SU-DHL-6 (cell line): Measurements from ENCODE around the gene RAB40B.

Experiments used
- H2AFZ ChIP-seq: fragments of 200-600 bp; sonication (generic); 2 replicates; pipeline ENCODE4 v1.6.1; 2014; ENCODE audit warnings: low read depth, mild to moderate bottlenecking, moderate library complexity, mixed read lengths, antibody characterized with exemption, low read length; ENCODE audit not compliant: severe bottlenecking
- H3F3A ChIP-seq: fragments of 200-600 bp; shearing (Covaris generic); 2 replicates; pipeline ENCODE4 v1.6.0; 2016; ENCODE audit warnings: antibody characterized with exemption, mild to moderate bottlenecking; ENCODE audit not compliant: insufficient read depth
- H3K27ac ChIP-seq: fragments of 200-600 bp; sonication (generic); 2 replicates; pipeline ENCODE4 v1.5.1; 2016; ENCODE audit warnings: low read depth, mild to moderate bottlenecking, low read length, moderate library complexity, mixed read lengths
- H3K27me3 ChIP-seq: fragments of 200-600 bp; sonication (generic), shearing (Covaris generic); 2 replicates; pipeline ENCODE4 v1.6.0; 2014; ENCODE audit warnings: mild to moderate bottlenecking, low read length
- H3K36me3 ChIP-seq: fragments of 200-600 bp; sonication (generic); 2 replicates; pipeline ENCODE4 v1.6.1; 2014; ENCODE audit warnings: mild to moderate bottlenecking, low read length, mixed read lengths
- H3K4me2 ChIP-seq: fragments of 300-600, 200-600 bp; shearing (Covaris generic), sonication (generic); 2 replicates; pipeline ENCODE4 v1.6.0; 2014; ENCODE audit warnings: low read length, low read depth, mild to moderate bottlenecking; ENCODE audit not compliant: poor library complexity, severe bottlenecking
- H3K4me3 ChIP-seq: fragments of 200-600 bp; sonication (generic); 2 replicates; pipeline ENCODE4 v1.5.1; 2014; ENCODE audit warnings: antibody characterized with exemption, low read length, mild to moderate bottlenecking, mixed read lengths; ENCODE audit not compliant: insufficient read depth, poor library complexity, severe bottlenecking
- H3K79me2 ChIP-seq: fragments of 200-600 bp; sonication (generic); 2 replicates; pipeline ENCODE4 v1.6.1; 2014; ENCODE audit warnings: mild to moderate bottlenecking, low read length, moderate library complexity; ENCODE audit not compliant: insufficient read depth
- H3K9ac ChIP-seq: fragments of 200-600 bp; sonication (generic); 2 replicates; pipeline ENCODE4 v1.7.0; 2014; ENCODE audit warnings: mild to moderate bottlenecking, low read length
- H3K9me2 ChIP-seq: fragments of 200-600 bp; sonication (generic); replicated peaks from 2 replicates; pipeline ENCODE4 v1.6.1; 2014; ENCODE audit warnings: low read length; ENCODE audit not compliant: insufficient read depth
- H3K9me3 ChIP-seq: fragments of 200-600 bp; sonication (generic); 2 replicates; pipeline ENCODE4 v1.6.1; 2014; ENCODE audit warnings: low read length, mixed read lengths; ENCODE audit not compliant: insufficient read depth
- H4K20me1 ChIP-seq: fragments of 200-600 bp; sonication (generic); 2 replicates; pipeline ENCODE4 v1.6.1; 2014; ENCODE audit warnings: low read depth, mild to moderate bottlenecking, antibody characterized with exemption, low read length, moderate library complexity, mixed read lengths
- EZH2phosphoT487 ChIP-seq: fragments of 200-600 bp; sonication (generic), shearing (Covaris generic); conservative IDR thresholded peaks from 2 replicates; pipeline ENCODE4 v1.6.1; 2018; ENCODE audit warnings: mild to moderate bottlenecking, antibody characterized with exemption, low read length, moderate library complexity, mixed read lengths
- TF ChIP-seq, protein P1 (sequence below): fragments of 200-600 bp; sonication (generic); IDR thresholded peaks from one replicate; pipeline ENCODE4 v1.5.1; 2017; ENCODE audit warnings: antibody characterized with exemption, mild to moderate bottlenecking, low read length, moderate library complexity; ENCODE audit not compliant: insufficient read depth, poor library complexity, severe bottlenecking

Gene RAB40B

DNA sequence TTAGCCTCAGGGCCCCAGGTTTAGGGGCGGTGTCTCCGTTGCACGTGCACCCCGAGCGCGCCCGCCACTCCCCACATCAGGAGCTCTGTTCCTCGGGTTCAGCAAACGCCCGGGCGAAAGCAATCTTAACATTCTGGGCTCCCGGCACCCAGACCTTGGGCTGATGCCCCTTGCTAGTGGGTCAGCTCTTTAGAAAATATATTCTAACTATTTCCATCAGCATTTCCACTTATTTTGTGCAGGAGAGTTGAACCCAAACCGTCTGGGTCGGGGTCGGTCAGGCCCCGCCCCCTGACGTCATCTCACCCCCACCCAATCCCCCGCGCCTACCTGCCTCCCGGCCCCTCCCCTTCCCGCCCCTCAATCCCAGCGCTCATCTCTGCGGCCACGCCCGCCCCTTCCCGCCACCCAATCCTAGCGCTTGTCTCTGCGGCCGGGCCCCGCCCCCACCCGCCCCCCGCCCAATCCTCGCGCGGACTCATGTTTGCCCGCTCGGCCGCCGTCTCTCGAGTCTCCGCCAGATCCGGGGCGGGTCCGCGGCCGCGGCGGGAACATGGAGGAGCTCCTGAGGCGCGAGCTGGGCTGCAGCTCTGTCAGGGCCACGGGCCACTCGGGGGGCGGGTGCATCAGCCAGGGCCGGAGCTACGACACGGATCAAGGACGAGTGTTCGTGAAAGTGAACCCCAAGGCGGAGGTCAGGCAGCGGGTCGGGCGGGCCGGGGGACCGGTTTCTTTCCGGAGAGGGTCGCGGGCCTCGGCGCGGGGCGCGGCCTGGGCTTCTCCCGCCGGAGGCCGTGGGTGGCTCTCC lies 17.9 kb upstream of the RAB40B start, which contains the start of gene FN3KRP:
Gene FN3KRP (plus strand): TSS at position 504 of the 808 bp plus-strand sequence. CDS start 50 bp downstream, at position 554.
- peaks cover 16% of the 10 kb centered on the region for H3K79me2 ChIP-seq
- H4K20me1 ChIP-seq = no peaks in the 10 kb centered on the region
- peak within 1 kb of the TSS; percentile 93 for H3K9ac ChIP-seq
- peak within 1 kb of the TSS; percentile 70 for H3K4me2 ChIP-seq
- H3K9me2 ChIP-seq = no peaks in the 10 kb centered on the region
- peak within 1 kb of the TSS; percentile 73 for H3K4me3 ChIP-seq
- no peaks in the 10 kb centered on the region for H3K9me3 ChIP-seq
- H3K27me3 ChIP-seq = no peaks in the 10 kb centered on the region
- TF ChIP-seq EZH2phosphoT487 = no peak
- TF ChIP-seq, protein P1, sequence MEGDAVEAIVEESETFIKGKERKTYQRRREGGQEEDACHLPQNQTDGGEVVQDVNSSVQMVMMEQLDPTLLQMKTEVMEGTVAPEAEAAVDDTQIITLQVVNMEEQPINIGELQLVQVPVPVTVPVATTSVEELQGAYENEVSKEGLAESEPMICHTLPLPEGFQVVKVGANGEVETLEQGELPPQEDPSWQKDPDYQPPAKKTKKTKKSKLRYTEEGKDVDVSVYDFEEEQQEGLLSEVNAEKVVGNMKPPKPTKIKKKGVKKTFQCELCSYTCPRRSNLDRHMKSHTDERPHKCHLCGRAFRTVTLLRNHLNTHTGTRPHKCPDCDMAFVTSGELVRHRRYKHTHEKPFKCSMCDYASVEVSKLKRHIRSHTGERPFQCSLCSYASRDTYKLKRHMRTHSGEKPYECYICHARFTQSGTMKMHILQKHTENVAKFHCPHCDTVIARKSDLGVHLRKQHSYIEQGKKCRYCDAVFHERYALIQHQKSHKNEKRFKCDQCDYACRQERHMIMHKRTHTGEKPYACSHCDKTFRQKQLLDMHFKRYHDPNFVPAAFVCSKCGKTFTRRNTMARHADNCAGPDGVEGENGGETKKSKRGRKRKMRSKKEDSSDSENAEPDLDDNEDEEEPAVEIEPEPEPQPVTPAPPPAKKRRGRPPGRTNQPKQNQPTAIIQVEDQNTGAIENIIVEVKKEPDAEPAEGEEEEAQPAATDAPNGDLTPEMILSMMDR = no peak
- no peaks in the 10 kb centered on the region for H3F3A ChIP-seq
- H3K27ac ChIP-seq = no peak within 1 kb of the TSS
- peak within 1 kb of the TSS; percentile 91 for H2AFZ ChIP-seq
- no peaks in the 10 kb centered on the region for H3K36me3 ChIP-seq

GRCh38 chr17:82713071-82713723 lies 14.7 kb upstream of the RAB40B start:
- no peak overlapping the region for H3K27ac ChIP-seq
- H3K36me3 ChIP-seq = no peaks in the 10 kb centered on the region
- TF ChIP-seq EZH2phosphoT487 = no peak
- TF ChIP-seq, protein P1 = no peak
- no peaks in the 10 kb centered on the region for H3K27me3 ChIP-seq
- H3K9me2 ChIP-seq = no peaks in the 10 kb centered on the region
- H3K9ac ChIP-seq = no peak overlapping the region
- peaks cover 12% of the 10 kb centered on the region for H3K79me2 ChIP-seq
- no peaks in the 10 kb centered on the region for H3K9me3 ChIP-seq
- H3F3A ChIP-seq = no peaks in the 10 kb centered on the region
- H3K4me2 ChIP-seq = no peak overlapping the region
- no peaks in the 10 kb centered on the region for H4K20me1 ChIP-seq
- H2AFZ ChIP-seq = no peak overlapping the region
- no peak overlapping the region for H3K4me3 ChIP-seq

DNA sequence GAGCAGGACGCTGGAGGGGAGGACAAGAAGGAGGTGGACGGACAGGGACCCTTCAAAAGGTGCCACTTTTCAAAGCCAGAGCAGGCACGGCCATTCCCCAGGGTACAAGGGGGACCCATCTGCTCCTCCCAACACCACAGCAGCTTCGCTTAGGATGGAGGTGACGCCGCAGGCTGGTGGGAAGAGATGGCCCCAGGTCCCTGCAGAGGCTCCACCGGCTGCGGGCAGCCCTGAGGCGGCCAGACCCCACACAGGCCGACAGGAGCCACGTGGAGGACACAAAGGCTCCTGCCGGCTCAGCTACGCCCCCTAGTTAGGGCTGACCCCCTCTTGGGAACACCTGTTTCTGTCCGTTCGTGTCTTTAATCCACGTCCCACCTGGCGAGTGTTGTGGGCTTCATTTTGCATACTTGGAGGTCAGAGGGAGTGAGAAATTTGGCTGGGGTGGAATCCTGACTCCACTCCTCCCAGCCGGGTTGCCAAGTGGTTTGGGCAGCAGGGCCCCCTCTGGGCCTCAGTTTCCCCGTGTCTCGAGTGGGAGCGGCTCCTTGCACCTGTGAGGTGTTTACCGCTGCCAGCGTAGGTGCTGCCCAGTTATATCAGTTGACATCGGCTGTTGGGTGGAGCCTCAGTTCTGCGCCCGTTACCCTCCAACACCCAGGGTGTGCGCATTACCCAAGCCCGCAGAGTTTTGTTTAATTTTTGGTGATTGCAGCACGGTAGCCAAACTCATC lies 12.2 kb upstream of the RAB40B start:
- H3K9me2 ChIP-seq = no peaks in the 10 kb centered on the region
- H3K27ac ChIP-seq = no peak overlapping the region
- H3K36me3 ChIP-seq = no peaks in the 10 kb centered on the region
- H2AFZ ChIP-seq = no peak overlapping the region
- H3K4me2 ChIP-seq = no peak overlapping the region
- no peaks in the 10 kb centered on the region for H3K27me3 ChIP-seq
- H4K20me1 ChIP-seq = no peaks in the 10 kb centered on the region
- H3K4me3 ChIP-seq = no peak overlapping the region
- TF ChIP-seq, protein P1 = peak; percentile 11
- no peak for TF ChIP-seq EZH2phosphoT487
- no peaks in the 10 kb centered on the region for H3K9me3 ChIP-seq
- H3K9ac ChIP-seq = no peak overlapping the region
- H3K79me2 ChIP-seq = no peaks in the 10 kb centered on the region
- H3F3A ChIP-seq = no peaks in the 10 kb centered on the region
